Fibroblast of villous mesenchyme (primary cell): ENCODE results near the gene MTERF1. TPM values are rescaled to one million over a fixed set of nuclear protein-coding genes. Genes with fewer than 3 reads are reported as not detected.

ENCODE experiments used
- DNase-seq: peaks from one replicate; pipeline ENCODE4 v3.0.0-alpha.2; 2010; ENCODE audit warnings: low read depth
- H3K4me3 ChIP-seq: 2 replicates; pipeline ENCODE4 v1.5.1; 2011; ENCODE audit warnings: low read depth, mild to moderate bottlenecking, low read length
- CTCF ChIP-seq: IDR thresholded peaks from 2 replicates; pipeline ENCODE4 v1.5.1; 2012; ENCODE audit warnings: low read depth, mild to moderate bottlenecking, low read length; ENCODE audit not compliant: insufficient read depth
- total RNA-seq: library from RNA; depleted of rRNA; stranded (reverse); fragments of >200 nt; gene quantifications from 2 replicates; pipeline ENCODE4 v1.2.3, GENCODE V29; 2012

MTERF1 gene
- total RNA-seq, 1 donor, result 13.4 TPM

- DNase-seq, result peak; percentile 23
These were observed 35.0 kb upstream of the MTERF1 start for GRCh38 chr7:91915401-91916050.

GRCh38 chr7:91913612-91914011 is 33.1 kb upstream of the MTERF1 start:
- no peak for DNase-seq
- H3K4me3 ChIP-seq, result no peak overlapping the region
- TF ChIP-seq CTCF, result no peak

More at GRCh38 chr7:91915401-91916050, 35.0 kb upstream of the MTERF1 start:
- no peak for TF ChIP-seq CTCF
- no peak overlapping the region for H3K4me3 ChIP-seq

GRCh38 chr7:91912494-91912893 is 32.0 kb upstream of the MTERF1 start:
- no peak overlapping the region for H3K4me3 ChIP-seq
- TF ChIP-seq CTCF, result no peak
- no peak for DNase-seq

- H3K4me3 ChIP-seq, result no peak overlapping the region
- TF ChIP-seq CTCF, result no peak
- DNase-seq, result no peak
These were observed 30.6 kb upstream of the MTERF1 start for GRCh38 chr7:91911121-91911520.

GRCh38 chr7:91910171-91910570 is 29.7 kb upstream of the MTERF1 start:
- no peak overlapping the region for H3K4me3 ChIP-seq
- DNase-seq, result no peak
- no peak for TF ChIP-seq CTCF

GRCh38 chr7:91899563-91899962 is 19.1 kb upstream of the MTERF1 start:
- TF ChIP-seq CTCF, result no peak
- no peak overlapping the region for H3K4me3 ChIP-seq
- no peak for DNase-seq

- no peak for TF ChIP-seq CTCF
- no peak for DNase-seq
- no peak overlapping the region for H3K4me3 ChIP-seq
These were observed 17.9 kb upstream of the MTERF1 start for GRCh38 chr7:91898240-91898992.
